PC-3 (cell line): ENCODE results near the gene LATS2. TPM values are rescaled to one million over a fixed set of nuclear protein-coding genes. Genes with fewer than 3 reads are reported as not detected.
A peak's percentile ranks its signal among the peaks of the same experiment; 100 is the strongest.

ENCODE experiments used
- ATAC-seq: fragments of 200-7000 bp; cut with Tn5 transposase; 2 replicates; pipeline ENCODE4 v1.9.1; 2020; ENCODE audit warnings: mild to moderate bottlenecking, moderate library complexity
- BruUV-seq: library from RNA; stranded (reverse); fragments of 400-500 nt; replicated peaks from 2 replicates; lab custom pipeline; 2021; lab: Mats Ljungman, UMichigan
- CTCF ChIA-PET: fragments of 300-600 bp; sonication (Branson Sonifier 250); formaldehyde crosslinking; loops from one replicate; lab custom pipeline; 2022; ENCODE audit warnings: antibody characterized with exemption; lab: Charles Lee
- POLR2A ChIA-PET: fragments of 300-600 bp; sonication (Branson Sonifier 250); formaldehyde crosslinking; loops from one replicate; lab custom pipeline; 2022; ENCODE audit warnings: antibody characterized with exemption; ENCODE audit not compliant: unreplicated experiment; lab: Charles Lee
- DNase-seq: peaks from one replicate; pipeline ENCODE4 v3.0.0-alpha.2; 2015
- H2AFZ ChIP-seq: fragments of 300-600 bp; sonication (generic); 2 replicates; pipeline ENCODE4 v1.6.0; 2016; ENCODE audit warnings: antibody characterized with exemption, low read length
- H3F3A ChIP-seq: fragments of 300-600 bp; sonication (generic); one replicate; pipeline ENCODE4 v1.6.0; 2017; ENCODE audit warnings: antibody characterized with exemption, low read length, control low read depth, mild to moderate bottlenecking; ENCODE audit not compliant: unreplicated experiment
- H3K27ac ChIP-seq: fragments of 300-600 bp; sonication (generic); 2 replicates; pipeline ENCODE4 v1.5.1; 2016; ENCODE audit warnings: mild to moderate bottlenecking, low read length
- H3K27me3 ChIP-seq: fragments of 300-600 bp; sonication (generic); 2 replicates; pipeline ENCODE4 v1.6.1; 2016; ENCODE audit warnings: low read length, mixed read lengths
- H3K36me3 ChIP-seq: fragments of 300-600 bp; sonication (generic); 2 replicates; pipeline ENCODE4 v1.6.1; 2016; ENCODE audit warnings: low read depth, mixed run types, low read length, mixed read lengths
- H3K4me1 ChIP-seq: fragments of 300-600 bp; sonication (generic); 2 replicates; pipeline ENCODE4 v1.5.1; 2016; ENCODE audit warnings: low read length; ENCODE audit not compliant: insufficient read depth
- H3K4me2 ChIP-seq: fragments of 300-600 bp; sonication (generic); 2 replicates; pipeline ENCODE4 v1.6.0; 2016; ENCODE audit warnings: low read length
- H3K4me3 ChIP-seq: fragments of 300-600 bp; sonication (generic); 2 replicates; pipeline ENCODE4 v1.5.1; 2016; ENCODE audit warnings: mild to moderate bottlenecking, low read length, mixed read lengths
- H3K79me2 ChIP-seq: fragments of 300-600 bp; sonication (generic); 2 replicates; pipeline ENCODE4 v1.6.1; 2017; ENCODE audit warnings: low read length, mixed read lengths
- H3K9ac ChIP-seq: fragments of 300-600 bp; sonication (generic); 2 replicates; pipeline ENCODE4 v1.6.0; 2016; ENCODE audit warnings: mild to moderate bottlenecking, low read length
- H3K9me2 ChIP-seq: fragments of 300-600 bp; sonication (generic); replicated peaks from 2 replicates; pipeline ENCODE4 v1.6.1; 2016; ENCODE audit warnings: mixed run types, low read length, mixed read lengths
- H3K9me3 ChIP-seq: fragments of 300-600 bp; sonication (generic); 2 replicates; pipeline ENCODE4 v1.6.1; 2016; ENCODE audit warnings: low read length, mixed read lengths
- H4K20me1 ChIP-seq: fragments of 300-600 bp; sonication (generic); 2 replicates; pipeline ENCODE4 v1.6.1; 2016; ENCODE audit warnings: low read length, mixed read lengths
- EZH2 ChIP-seq: fragments of 300-600 bp; sonication (generic); IDR thresholded peaks from one replicate; pipeline ENCODE4 v1.6.1; 2017; ENCODE audit warnings: antibody characterized with exemption, mild to moderate bottlenecking, low read length; ENCODE audit not compliant: unreplicated experiment
- EZH2phosphoT487 ChIP-seq: fragments of 300-600 bp; sonication (generic); IDR thresholded peaks from 2 replicates; pipeline ENCODE4 v1.6.1; 2018; ENCODE audit warnings: mild to moderate bottlenecking, antibody characterized with exemption, low read length, borderline replicate concordance
- intact Hi-C: fragments of 100-400 bp; cut with micrococcal nuclease; formaldehyde crosslinking; loops from 2 replicates; pipeline ENCODE4 v1.9.0; 2023
- total RNA-seq: library from RNA; depleted of rRNA; stranded (reverse); fragments of >200 nt; gene quantifications from 2 replicates; pipeline ENCODE4 v1.2.3, GENCODE V29; 2014
- TF ChIP-seq, protein P1 (sequence below): fragments of 300-600 bp; sonication (generic); conservative IDR thresholded peaks from 2 replicates; pipeline ENCODE4 v1.5.1; 2017; ENCODE audit warnings: antibody characterized with exemption, low read depth, mild to moderate bottlenecking, low read length

The LATS2 gene
- total RNA-seq, 1 experiment from 2014 or later: 11.0 TPM

DNA sequence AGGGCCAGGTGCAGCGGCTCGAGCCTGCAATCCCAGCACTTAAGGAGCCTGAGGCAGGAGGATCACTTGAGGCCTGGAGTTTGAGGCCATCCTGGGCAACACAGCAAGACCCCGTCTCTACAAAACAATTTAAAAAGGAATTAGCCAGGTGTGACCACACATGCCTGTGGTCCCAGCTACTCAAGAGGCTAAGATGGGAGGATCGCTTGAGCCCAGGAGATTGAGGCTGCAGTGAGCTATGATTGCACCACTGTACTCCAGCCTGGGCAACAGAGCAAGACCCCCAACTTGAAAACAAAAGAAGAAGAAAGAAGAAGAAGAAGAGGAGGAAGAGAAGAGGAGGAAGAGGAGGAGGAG lies 47.7 kb downstream of the LATS2 start:
- Histone ChIP-seq H4K20me1 (0 out of 2 replicates have a peak, but pooled peaks cover 3% of the 10 kb centered on the region), H3F3A (peaks cover 11% of the 10 kb centered on the region), H3K4me1 (peaks cover 48% of the 10 kb centered on the region), H3K27ac (peak overlapping the region; percentile 97), H3K4me3 (no peak overlapping the region), H3K27me3 (no peaks in the 10 kb centered on the region), H3K4me2 (no peak overlapping the region; the same call in 1 of the 2 replicates), H3K36me3 (no peaks in the 10 kb centered on the region), H3K79me2 (peaks cover 79% of the 10 kb centered on the region), H3K9me3 (no peaks in the 10 kb centered on the region), H2AFZ (no peak overlapping the region), H3K9ac (no peak overlapping the region), H3K9me2 (no peaks in the 10 kb centered on the region)
- intact Hi-C loops: loop anchor here (1.0 to 2.0 kb wide), 4 partner anchors 21 to 71 kb away; partner anchors contain the start of gene LATS2
- no TSS peak for BruUV-seq
- ChIA-PET POLR2A (no interaction called here), CTCF (interaction anchor here (1.3 kb wide), 1 partner anchor 70 kb away, joined by 3 read pairs; no protein-coding TSS in a partner anchor)
- ATAC-seq (no peak), DNase-seq (no peak)
- TF ChIP-seq EZH2 (no peak), EZH2phosphoT487 (no peak)
- TF ChIP-seq, protein P1, sequence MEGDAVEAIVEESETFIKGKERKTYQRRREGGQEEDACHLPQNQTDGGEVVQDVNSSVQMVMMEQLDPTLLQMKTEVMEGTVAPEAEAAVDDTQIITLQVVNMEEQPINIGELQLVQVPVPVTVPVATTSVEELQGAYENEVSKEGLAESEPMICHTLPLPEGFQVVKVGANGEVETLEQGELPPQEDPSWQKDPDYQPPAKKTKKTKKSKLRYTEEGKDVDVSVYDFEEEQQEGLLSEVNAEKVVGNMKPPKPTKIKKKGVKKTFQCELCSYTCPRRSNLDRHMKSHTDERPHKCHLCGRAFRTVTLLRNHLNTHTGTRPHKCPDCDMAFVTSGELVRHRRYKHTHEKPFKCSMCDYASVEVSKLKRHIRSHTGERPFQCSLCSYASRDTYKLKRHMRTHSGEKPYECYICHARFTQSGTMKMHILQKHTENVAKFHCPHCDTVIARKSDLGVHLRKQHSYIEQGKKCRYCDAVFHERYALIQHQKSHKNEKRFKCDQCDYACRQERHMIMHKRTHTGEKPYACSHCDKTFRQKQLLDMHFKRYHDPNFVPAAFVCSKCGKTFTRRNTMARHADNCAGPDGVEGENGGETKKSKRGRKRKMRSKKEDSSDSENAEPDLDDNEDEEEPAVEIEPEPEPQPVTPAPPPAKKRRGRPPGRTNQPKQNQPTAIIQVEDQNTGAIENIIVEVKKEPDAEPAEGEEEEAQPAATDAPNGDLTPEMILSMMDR: no peak

DNA sequence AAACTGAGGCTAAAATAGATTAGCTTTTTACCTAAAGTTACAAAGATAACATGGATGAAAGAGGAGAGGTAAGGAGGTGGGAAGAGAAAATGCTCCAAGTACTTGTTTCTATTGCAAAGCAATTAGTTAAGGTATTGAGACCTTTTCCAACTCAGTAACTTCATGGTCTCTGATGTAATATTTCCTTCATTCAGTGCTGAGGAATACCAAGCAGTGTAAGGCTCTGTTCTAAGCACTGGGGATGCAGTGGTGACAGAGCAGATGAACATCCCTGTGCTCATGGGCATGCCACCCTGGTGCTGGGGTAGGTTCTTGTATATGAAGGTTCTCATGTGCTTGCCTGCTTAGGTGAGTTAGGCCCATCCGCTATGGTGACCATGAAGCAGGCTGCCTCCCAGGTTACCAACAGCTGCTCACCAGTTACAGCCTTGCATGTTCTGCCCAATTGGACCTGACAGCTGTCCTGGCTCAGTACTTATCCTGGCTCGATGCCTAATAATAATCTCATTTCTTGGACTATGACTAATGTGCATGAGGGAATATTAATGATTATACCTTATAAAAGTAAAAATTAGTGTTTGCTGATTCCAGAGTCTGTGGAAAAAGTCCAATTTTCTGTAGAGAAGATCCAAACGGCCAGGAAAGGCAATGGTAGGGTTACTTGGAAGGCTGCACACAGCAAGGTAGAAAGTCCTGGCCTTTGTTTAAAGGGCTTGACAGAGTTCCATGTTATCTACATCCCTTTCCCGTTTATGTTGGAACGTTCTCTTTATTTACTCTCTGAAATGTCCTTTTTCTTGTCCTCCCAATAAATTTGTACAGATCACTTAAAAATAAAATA lies 48.3 kb downstream of the LATS2 start:
- no peak overlapping the region for H3K4me2 ChIP-seq
- H3K79me2 ChIP-seq: peaks cover 79% of the 10 kb centered on the region
- 0 out of 2 replicates have a peak, but pooled peaks cover 3% of the 10 kb centered on the region for H4K20me1 ChIP-seq
- no peak overlapping the region for H3K27ac ChIP-seq
- H3F3A ChIP-seq: peaks cover 11% of the 10 kb centered on the region
- no peaks in the 10 kb centered on the region for H3K9me3 ChIP-seq
- H3K36me3 ChIP-seq: no peaks in the 10 kb centered on the region
- no peak overlapping the region for H2AFZ ChIP-seq
- no peaks in the 10 kb centered on the region for H3K27me3 ChIP-seq
- ATAC-seq (no peak), DNase-seq (no peak)
- H3K9ac ChIP-seq: no peak overlapping the region
- intact Hi-C loops: no loop called here
- ChIA-PET CTCF (no interaction called here), POLR2A (no interaction called here)
- no peak for TF ChIP-seq EZH2phosphoT487
- TF ChIP-seq, protein P1: no peak
- TF ChIP-seq EZH2: no peak
- BruUV-seq: no TSS peak
- no peak overlapping the region for H3K4me3 ChIP-seq
- no peaks in the 10 kb centered on the region for H3K9me2 ChIP-seq
- H3K4me1 ChIP-seq: peaks cover 45% of the 10 kb centered on the region

DNA sequence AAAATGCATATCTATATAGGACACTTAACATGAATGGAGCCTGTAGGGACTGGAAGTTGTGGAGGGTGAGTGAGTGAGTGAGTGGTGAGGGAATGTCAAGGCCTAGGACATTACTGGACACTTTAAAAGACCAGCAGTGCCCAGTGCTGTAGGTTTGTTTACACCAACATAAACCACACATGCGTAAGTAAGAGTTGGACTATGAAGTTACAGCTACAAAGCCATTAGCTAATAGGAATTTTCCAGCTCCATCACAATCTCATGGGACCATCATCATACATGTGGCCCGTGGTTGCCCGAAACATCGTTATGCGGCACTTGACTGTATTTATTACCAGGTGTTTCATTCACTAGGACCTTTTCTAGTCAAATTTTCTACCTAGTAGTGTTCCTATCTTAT lies 49.2 kb downstream of the LATS2 start:
- no peak for ATAC-seq
- Histone ChIP-seq H3K9me2 (no peaks in the 10 kb centered on the region), H3K79me2 (peaks cover 81% of the 10 kb centered on the region), H3K27me3 (no peaks in the 10 kb centered on the region), H3K9ac (no peak overlapping the region), H3K4me3 (no peak overlapping the region), H3K4me1 (peaks cover 37% of the 10 kb centered on the region), H4K20me1 (0 out of 2 replicates have a peak, but pooled peaks cover 3% of the 10 kb centered on the region), H3K9me3 (no peaks in the 10 kb centered on the region), H3K36me3 (no peaks in the 10 kb centered on the region), H3K4me2 (no peak overlapping the region), H2AFZ (no peak overlapping the region), H3K27ac (no peak overlapping the region), H3F3A (peaks cover 7% of the 10 kb centered on the region)
- CTCF ChIA-PET: no interaction called here
- intact Hi-C loops: no loop called here
- POLR2A ChIA-PET: no interaction called here
- DNase-seq: no peak
- BruUV-seq: no TSS peak
- TF ChIP-seq EZH2phosphoT487 (no peak), EZH2 (no peak)
- TF ChIP-seq, protein P1: no peak
